CD14-positive monocyte (primary cell): Measurements from ENCODE around the gene RPL27A. TPM values are rescaled to one million over a fixed set of nuclear protein-coding genes. Genes with fewer than 3 reads are reported as not detected.

Experiments
- DNase-seq, 3 donors: peaks; one replicate each; pipeline ENCODE4 v3.0.0-alpha.2; 2011 to 2022
- H2AFZ ChIP-seq: 2 replicates; pipeline ENCODE4 v1.6.0; 2012; ENCODE audit warnings: mild to moderate bottlenecking, low read depth, low read length, inconsistent platforms; ENCODE audit not compliant: insufficient read depth, poor library complexity, severe bottlenecking
- H3K27ac ChIP-seq, 2 donors: 1 replicate in 1 of 2; 2 replicates in 1 of 2; pipeline ENCODE4 v1.5.1; 2012 to 2013; ENCODE audit warnings: low read length in 2 of 2, control low read depth in 1 of 2, inconsistent platforms in 1 of 2, low read depth in 1 of 2, mild to moderate bottlenecking in 1 of 2
- H3K27me3 ChIP-seq, 2 donors: one replicate each; pipeline versions ENCODE4 v1.6.0 to v1.6.1; 2011 to 2013; ENCODE audit warnings: low read length in 2 of 2; ENCODE audit not compliant: control insufficient read depth in 2 of 2, insufficient read depth in 2 of 2
- H3K36me3 ChIP-seq, 2 donors: replicated peaks in 1 of 2; 1 replicate in 1 of 2; 2 replicates in 1 of 2; pipeline versions ENCODE4 v1.5.1 to v1.6.1; 2012 to 2013; ENCODE audit warnings: low read length in 2 of 2, control low read depth in 1 of 2, inconsistent platforms in 1 of 2, mild to moderate bottlenecking in 1 of 2; ENCODE audit not compliant: insufficient read depth in 2 of 2, control insufficient read depth in 1 of 2
- H3K4me1 ChIP-seq, 2 donors: 1 replicate in 1 of 2; 2 replicates in 1 of 2; pipeline versions ENCODE4 v1.5.1 to v1.6.1; 2012 to 2013; ENCODE audit warnings: low read length in 2 of 2, control low read depth in 1 of 2, inconsistent platforms in 1 of 2, mild to moderate bottlenecking in 1 of 2, moderate library complexity in 1 of 2; ENCODE audit not compliant: insufficient read depth in 2 of 2, control insufficient read depth in 1 of 2
- H3K4me2 ChIP-seq: replicated peaks from 2 replicates; pipeline ENCODE3; 2012; ENCODE audit warnings: low read length, moderate library complexity, mild to moderate bottlenecking; ENCODE audit not compliant: poor library complexity, severe bottlenecking; ENCODE audit errors: extremely low read depth
- H3K4me3 ChIP-seq, 3 experiments: fragments of 200-600 bp in 1 of 3; sonication (generic) in 1 of 3; replicated peaks in 1 of 3; 1 replicate in 2 of 3; 2 replicates in 1 of 3; pipeline ENCODE4 v1.5.1; 2011 to 2013; ENCODE audit warnings: low read length in 3 of 3, mild to moderate bottlenecking in 3 of 3, control low read depth in 2 of 3, low read depth in 2 of 3, inconsistent platforms in 1 of 3, moderate library complexity in 1 of 3
- H3K79me2 ChIP-seq: 2 replicates; pipeline ENCODE4 v1.6.0; 2012; ENCODE audit warnings: mild to moderate bottlenecking, control low read depth, inconsistent platforms, low read length, moderate library complexity; ENCODE audit not compliant: insufficient read depth
- H3K9ac ChIP-seq: 2 replicates; pipeline ENCODE4 v1.6.0; 2017; ENCODE audit warnings: low read length, mild to moderate bottlenecking; ENCODE audit not compliant: insufficient read depth, poor library complexity, severe bottlenecking
- H3K9me3 ChIP-seq, 2 donors: replicated peaks in 1 of 2; 1 replicate in 1 of 2; 2 replicates in 1 of 2; pipeline versions ENCODE4 v1.5.1 to v1.6.1; 2012 to 2013; ENCODE audit warnings: low read length in 2 of 2, control low read depth in 1 of 2; ENCODE audit not compliant: control insufficient read depth in 1 of 2, insufficient read depth in 1 of 2
- H4K20me1 ChIP-seq: 2 replicates; pipeline ENCODE4 v1.6.0; 2012; ENCODE audit warnings: mild to moderate bottlenecking, low read length, control low read depth, moderate library complexity; ENCODE audit not compliant: insufficient read depth
- H3K27ac Mint-ChIP-seq, 7 donors: one replicate each; pipeline ENCODE4 v1.8.0; 2020; ENCODE audit warnings: mild to moderate bottlenecking in 7 of 7, mixed read lengths in 7 of 7, moderate library complexity in 6 of 7, inconsistent platforms in 2 of 7
- H3K27me3 Mint-ChIP-seq, 3 donors: one replicate each; pipeline ENCODE4 v1.8.0; 2021 to 2022; ENCODE audit warnings: low read depth in 3 of 3, mild to moderate bottlenecking in 3 of 3, mixed read lengths in 3 of 3, moderate library complexity in 3 of 3, inconsistent platforms in 1 of 3
- H3K36me3 Mint-ChIP-seq, 2 donors: one replicate each; pipeline ENCODE4 v1.8.0; 2020; ENCODE audit warnings: mixed read lengths in 2 of 2, inconsistent platforms in 1 of 2, mild to moderate bottlenecking in 1 of 2
- H3K4me1 Mint-ChIP-seq: one replicate; pipeline ENCODE4 v1.8.0; 2020; ENCODE audit warnings: mild to moderate bottlenecking, mixed read lengths
- H3K4me3 Mint-ChIP-seq, 2 donors: one replicate each; pipeline ENCODE4 v1.8.0; 2020; ENCODE audit warnings: mild to moderate bottlenecking in 2 of 2, mixed read lengths in 2 of 2, moderate library complexity in 1 of 2
- H3K9me3 Mint-ChIP-seq, 7 donors: one replicate each; pipeline ENCODE4 v1.8.0; 2020 to 2022; ENCODE audit warnings: mixed read lengths in 7 of 7, mild to moderate bottlenecking in 6 of 7, moderate library complexity in 6 of 7, inconsistent platforms in 2 of 7
- WGBS: methylation state at CpG from one replicate; pipeline ENCODE4 v1.1.5; 2013; ENCODE audit warnings: missing lambda C conversion rate; ENCODE audit not compliant: insufficient coverage; 5-methylcytosine and 5-hydroxymethylcytosine counted together
- intact Hi-C, 2 donors: fragments of 100-400 bp; cut with micrococcal nuclease; formaldehyde crosslinking; loops; one replicate each; pipeline versions ENCODE4 v1.15.0 to v1.15.1; 2023
- polyA plus RNA-seq, 3 donors: library from polyadenylated mRNA; depleted of rRNA in 1 of 3; unstranded in 2 of 3; stranded (reverse) in 1 of 3; fragments of 300-500 nt in 2 of 3; fragments of >200 nt in 1 of 3; fragmentation: Illumina TruSeq in 2 of 3; gene quantifications; 1 replicate in 2 of 3; 2 replicates in 1 of 3; pipeline ENCODE4 v1.2.3, GENCODE V29; 2012 to 2021
- TF ChIP-seq, protein P1 (sequence below): fragments of 200-600 bp; IDR thresholded peaks from one replicate; pipeline ENCODE4 v1.8.0; 2022; ENCODE audit warnings: antibody characterized with exemption, mild to moderate bottlenecking

The RPL27A gene
- polyA plus RNA-seq, 3 donors = 572 to 1,233 (median 1,091) TPM

GRCh38 chr11:8711895-8712442 lies 29.4 kb downstream of the RPL27A start:
- Histone ChIP-seq H4K20me1 (no peaks in the 10 kb centered on the region), H3K4me2 (no peak overlapping the region), H3K36me3 (no peaks in the 10 kb centered on the region), H3K4me3 (no peak overlapping the region), H3K9me3 (no peaks in the 10 kb centered on the region), H3K27ac (no peak overlapping the region), H2AFZ (peak overlapping the region; percentile 29), H3K9ac (no peak overlapping the region), H3K4me1 (peaks cover 10 to 17% of the 10 kb centered on the region in 2 donors), H3K27me3 (no peaks in the 10 kb centered on the region), H3K79me2 (no peaks in the 10 kb centered on the region)
- TF ChIP-seq, protein P1, sequence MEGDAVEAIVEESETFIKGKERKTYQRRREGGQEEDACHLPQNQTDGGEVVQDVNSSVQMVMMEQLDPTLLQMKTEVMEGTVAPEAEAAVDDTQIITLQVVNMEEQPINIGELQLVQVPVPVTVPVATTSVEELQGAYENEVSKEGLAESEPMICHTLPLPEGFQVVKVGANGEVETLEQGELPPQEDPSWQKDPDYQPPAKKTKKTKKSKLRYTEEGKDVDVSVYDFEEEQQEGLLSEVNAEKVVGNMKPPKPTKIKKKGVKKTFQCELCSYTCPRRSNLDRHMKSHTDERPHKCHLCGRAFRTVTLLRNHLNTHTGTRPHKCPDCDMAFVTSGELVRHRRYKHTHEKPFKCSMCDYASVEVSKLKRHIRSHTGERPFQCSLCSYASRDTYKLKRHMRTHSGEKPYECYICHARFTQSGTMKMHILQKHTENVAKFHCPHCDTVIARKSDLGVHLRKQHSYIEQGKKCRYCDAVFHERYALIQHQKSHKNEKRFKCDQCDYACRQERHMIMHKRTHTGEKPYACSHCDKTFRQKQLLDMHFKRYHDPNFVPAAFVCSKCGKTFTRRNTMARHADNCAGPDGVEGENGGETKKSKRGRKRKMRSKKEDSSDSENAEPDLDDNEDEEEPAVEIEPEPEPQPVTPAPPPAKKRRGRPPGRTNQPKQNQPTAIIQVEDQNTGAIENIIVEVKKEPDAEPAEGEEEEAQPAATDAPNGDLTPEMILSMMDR = no peak
- Mint-ChIP-seq H3K4me1 (peaks cover 16% of the 10 kb centered on the region), H3K27me3 (no peaks in the 10 kb centered on the region), H3K36me3 (no peaks in the 10 kb centered on the region), H3K9me3 (peaks cover 0 to 1% (median 0%) of the 10 kb centered on the region in 7 donors), H3K27ac (peak overlapping the region in 2 of 7 donors; percentile 47 to 65), H3K4me3 (no peak overlapping the region)
- DNase-seq = no peak
- WGBS = 14% methylated on average over 4 of the region's 5 CpGs
- intact Hi-C loops = no loop called here

DNA sequence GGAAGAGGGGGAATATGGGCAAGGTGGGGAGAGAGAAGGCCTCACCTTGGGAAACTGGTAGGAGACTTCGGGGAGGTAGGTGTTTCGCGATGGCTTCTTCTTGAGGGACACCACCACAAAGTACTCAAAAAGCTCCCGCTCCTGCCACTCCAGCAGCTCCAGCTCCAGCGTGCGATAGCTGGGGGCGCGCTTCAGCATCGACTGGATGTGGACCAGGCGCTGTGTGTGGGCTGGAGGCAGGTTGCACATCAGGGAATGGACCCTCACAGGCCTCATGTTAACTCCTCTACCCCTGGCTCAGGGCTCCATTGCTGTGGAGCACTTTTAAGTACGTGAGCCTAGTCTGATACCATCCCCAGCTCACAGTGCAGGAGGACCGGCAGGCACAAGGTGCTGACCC lies 29.9 kb downstream of the RPL27A start:
- Mint-ChIP-seq H3K27me3 (no peaks in the 10 kb centered on the region), H3K4me3 (no peak overlapping the region), H3K27ac (peak overlapping the region in 1 of 7 donors; percentile 65), H3K4me1 (peaks cover 19% of the 10 kb centered on the region), H3K36me3 (no peaks in the 10 kb centered on the region), H3K9me3 (peaks cover 0 to 1% (median 0%) of the 10 kb centered on the region in 7 donors)
- no peak overlapping the region for H3K4me3 ChIP-seq
- 97% methylated on average over 6 of the region's 12 CpGs for WGBS
- TF ChIP-seq, protein P1 = no peak
- H3K36me3 ChIP-seq = no peaks in the 10 kb centered on the region
- peaks cover 11 to 18% of the 10 kb centered on the region in 2 donors for H3K4me1 ChIP-seq
- no peak overlapping the region for H3K4me2 ChIP-seq
- no peak overlapping the region for H2AFZ ChIP-seq
- H4K20me1 ChIP-seq = no peaks in the 10 kb centered on the region
- no peaks in the 10 kb centered on the region for H3K79me2 ChIP-seq
- H3K9ac ChIP-seq = no peak overlapping the region
- intact Hi-C loops = no loop called here
- DNase-seq = no peak
- no peaks in the 10 kb centered on the region for H3K27me3 ChIP-seq
- H3K9me3 ChIP-seq = no peaks in the 10 kb centered on the region
- H3K27ac ChIP-seq = no peak overlapping the region
